Ishikawa (cell line): ENCODE measurements around the gene ABLIM2.
A peak's percentile ranks its signal among the peaks of the same experiment; 100 is the strongest.

ENCODE experiments used
- EGR1 ChIP-seq: IDR thresholded peaks from 2 replicates; pipeline ENCODE4 v1.6.1; 2012
- EP300 ChIP-seq: IDR thresholded peaks from 2 replicates; pipeline ENCODE4 v1.6.1; 2012; ENCODE audit warnings: borderline replicate concordance
- FOXM1 ChIP-seq: IDR thresholded peaks from 2 replicates; pipeline ENCODE4 v1.6.1; 2012; ENCODE audit warnings: low read depth, borderline replicate concordance
- NFIC ChIP-seq: IDR thresholded peaks from 2 replicates; pipeline ENCODE4 v1.6.1; 2012
- RAD21 ChIP-seq: IDR thresholded peaks from 2 replicates; pipeline ENCODE4 v1.6.1; 2012; ENCODE audit warnings: low read depth
- TAF1 ChIP-seq: IDR thresholded peaks from 2 replicates; pipeline ENCODE4 v1.6.1; 2012; ENCODE audit warnings: low read depth, mild to moderate bottlenecking
- TCF12 ChIP-seq: IDR thresholded peaks from 2 replicates; pipeline ENCODE4 v1.6.1; 2012; ENCODE audit warnings: low read depth
- TEAD4 ChIP-seq: IDR thresholded peaks from 2 replicates; pipeline ENCODE4 v1.6.1; 2012
- YY1 ChIP-seq: IDR thresholded peaks from 2 replicates; pipeline ENCODE4 v1.6.1; 2012; ENCODE audit warnings: low read depth
- TF ChIP-seq, protein P1 (sequence below): IDR thresholded peaks from 2 replicates; pipeline ENCODE4 v1.6.1; 2012; ENCODE audit warnings: low read depth, mild to moderate bottlenecking
- TF ChIP-seq, protein P2 (sequence below): IDR thresholded peaks from 2 replicates; pipeline ENCODE4 v1.6.1; 2012
- TF ChIP-seq, protein P3 (sequence below): IDR thresholded peaks from 2 replicates; pipeline ENCODE4 v1.6.1; 2012

DNA sequence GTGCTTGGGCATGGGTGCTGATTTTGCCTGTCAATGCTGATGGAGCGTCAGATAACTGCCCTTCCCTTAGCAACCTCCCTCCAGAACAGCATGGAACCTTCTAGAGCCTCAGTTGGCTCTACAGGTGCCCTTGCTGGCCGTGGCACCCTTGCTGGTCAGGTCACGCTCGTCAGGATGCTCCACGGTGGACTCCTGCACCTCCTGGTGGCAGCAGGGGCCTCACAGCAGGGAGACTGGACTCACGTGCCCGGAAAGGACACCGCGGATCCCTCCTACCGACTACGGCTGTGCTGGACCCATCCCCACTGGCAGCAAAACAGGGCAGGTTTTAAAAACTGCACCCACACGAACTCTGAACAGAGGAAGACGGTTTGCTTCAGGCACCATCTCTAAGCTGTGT lies 136.8 kb downstream of the ABLIM2 start:
- TF ChIP-seq FOXM1 = no peak
- no peak for TF ChIP-seq TEAD4
- TF ChIP-seq RAD21 = peak; percentile 15; the same call in 1 of the 2 replicates
- TF ChIP-seq TAF1 = no peak
- no peak for TF ChIP-seq NFIC
- TF ChIP-seq, protein P1, sequence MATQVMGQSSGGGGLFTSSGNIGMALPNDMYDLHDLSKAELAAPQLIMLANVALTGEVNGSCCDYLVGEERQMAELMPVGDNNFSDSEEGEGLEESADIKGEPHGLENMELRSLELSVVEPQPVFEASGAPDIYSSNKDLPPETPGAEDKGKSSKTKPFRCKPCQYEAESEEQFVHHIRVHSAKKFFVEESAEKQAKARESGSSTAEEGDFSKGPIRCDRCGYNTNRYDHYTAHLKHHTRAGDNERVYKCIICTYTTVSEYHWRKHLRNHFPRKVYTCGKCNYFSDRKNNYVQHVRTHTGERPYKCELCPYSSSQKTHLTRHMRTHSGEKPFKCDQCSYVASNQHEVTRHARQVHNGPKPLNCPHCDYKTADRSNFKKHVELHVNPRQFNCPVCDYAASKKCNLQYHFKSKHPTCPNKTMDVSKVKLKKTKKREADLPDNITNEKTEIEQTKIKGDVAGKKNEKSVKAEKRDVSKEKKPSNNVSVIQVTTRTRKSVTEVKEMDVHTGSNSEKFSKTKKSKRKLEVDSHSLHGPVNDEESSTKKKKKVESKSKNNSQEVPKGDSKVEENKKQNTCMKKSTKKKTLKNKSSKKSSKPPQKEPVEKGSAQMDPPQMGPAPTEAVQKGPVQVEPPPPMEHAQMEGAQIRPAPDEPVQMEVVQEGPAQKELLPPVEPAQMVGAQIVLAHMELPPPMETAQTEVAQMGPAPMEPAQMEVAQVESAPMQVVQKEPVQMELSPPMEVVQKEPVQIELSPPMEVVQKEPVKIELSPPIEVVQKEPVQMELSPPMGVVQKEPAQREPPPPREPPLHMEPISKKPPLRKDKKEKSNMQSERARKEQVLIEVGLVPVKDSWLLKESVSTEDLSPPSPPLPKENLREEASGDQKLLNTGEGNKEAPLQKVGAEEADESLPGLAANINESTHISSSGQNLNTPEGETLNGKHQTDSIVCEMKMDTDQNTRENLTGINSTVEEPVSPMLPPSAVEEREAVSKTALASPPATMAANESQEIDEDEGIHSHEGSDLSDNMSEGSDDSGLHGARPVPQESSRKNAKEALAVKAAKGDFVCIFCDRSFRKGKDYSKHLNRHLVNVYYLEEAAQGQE = no peak
- TF ChIP-seq EGR1 = no peak
- TF ChIP-seq, protein P2, sequence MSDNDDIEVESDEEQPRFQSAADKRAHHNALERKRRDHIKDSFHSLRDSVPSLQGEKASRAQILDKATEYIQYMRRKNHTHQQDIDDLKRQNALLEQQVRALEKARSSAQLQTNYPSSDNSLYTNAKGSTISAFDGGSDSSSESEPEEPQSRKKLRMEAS = no peak
- TF ChIP-seq, protein P3, sequence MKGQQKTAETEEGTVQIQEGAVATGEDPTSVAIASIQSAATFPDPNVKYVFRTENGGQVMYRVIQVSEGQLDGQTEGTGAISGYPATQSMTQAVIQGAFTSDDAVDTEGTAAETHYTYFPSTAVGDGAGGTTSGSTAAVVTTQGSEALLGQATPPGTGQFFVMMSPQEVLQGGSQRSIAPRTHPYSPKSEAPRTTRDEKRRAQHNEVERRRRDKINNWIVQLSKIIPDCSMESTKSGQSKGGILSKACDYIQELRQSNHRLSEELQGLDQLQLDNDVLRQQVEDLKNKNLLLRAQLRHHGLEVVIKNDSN = peak; percentile 64
- no peak for TF ChIP-seq YY1
- no peak for TF ChIP-seq EP300
- no peak for TF ChIP-seq TCF12
